Measurements from ENCODE around the gene AGPAT4.
"Not testable (repeated sequence)": the region's sequence is repeated elsewhere in the genome, so short reads cannot be mapped to it uniquely, and the experiment has no call there.

Gene AGPAT4

DNA sequence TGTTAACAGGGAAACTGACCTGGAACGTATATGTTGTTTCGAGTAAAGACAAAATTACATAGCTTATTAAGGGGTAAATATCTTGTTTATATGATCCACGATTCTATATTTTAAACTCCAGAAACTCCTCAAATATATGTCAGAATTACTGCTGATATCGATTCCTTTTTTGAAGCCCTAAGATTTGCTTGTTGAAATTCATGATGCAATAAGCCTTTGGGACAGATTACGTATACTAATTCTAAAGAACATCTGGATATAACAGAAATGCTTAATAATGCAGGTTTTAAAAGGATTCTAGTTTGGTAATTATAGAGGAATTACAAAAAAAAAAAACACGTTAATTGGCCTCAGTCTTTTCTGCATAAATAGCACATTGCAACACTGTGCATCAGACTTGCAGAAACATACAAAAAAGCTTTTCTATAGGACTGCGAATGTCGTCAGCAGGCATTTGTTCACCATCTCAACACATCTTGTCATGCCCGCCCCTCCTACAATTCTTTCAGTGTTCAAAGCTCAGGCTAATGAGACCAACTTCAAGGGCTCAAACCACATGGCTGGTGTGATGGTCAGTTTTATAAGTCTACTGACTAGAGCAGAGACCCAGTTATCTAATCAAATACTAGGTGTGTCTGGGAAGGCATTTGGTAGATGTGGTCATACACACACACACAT, 74.9 kb downstream of the AGPAT4 start:
- DNase-seq: no peak

DNA sequence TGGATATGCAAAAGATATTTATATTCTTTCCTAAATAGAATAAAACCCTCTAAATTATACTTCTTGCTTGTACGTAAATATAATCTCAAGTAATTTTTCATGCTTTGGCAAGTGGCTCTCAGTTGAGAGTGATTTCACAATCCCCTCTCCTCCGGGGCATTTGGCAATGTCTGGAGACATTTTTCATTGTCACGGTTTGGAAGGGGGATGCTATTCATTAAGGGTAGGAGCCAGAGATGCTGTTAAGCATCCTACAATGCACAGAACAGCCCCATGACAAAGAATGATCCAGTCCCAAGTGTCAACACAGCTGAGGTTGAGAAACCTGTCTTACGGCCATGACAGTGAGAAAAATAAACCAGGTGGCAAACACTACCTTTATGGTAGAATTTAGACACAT, 75.7 kb downstream of the AGPAT4 start:
- no peak for DNase-seq

- no peak for DNase-seq
Measured at GRCh38 chr6:161195386-161195785, 78.5 kb downstream of the AGPAT4 start.

GRCh38 chr6:161194374-161194773, 79.5 kb downstream of the AGPAT4 start:
- no peak for DNase-seq

DNA sequence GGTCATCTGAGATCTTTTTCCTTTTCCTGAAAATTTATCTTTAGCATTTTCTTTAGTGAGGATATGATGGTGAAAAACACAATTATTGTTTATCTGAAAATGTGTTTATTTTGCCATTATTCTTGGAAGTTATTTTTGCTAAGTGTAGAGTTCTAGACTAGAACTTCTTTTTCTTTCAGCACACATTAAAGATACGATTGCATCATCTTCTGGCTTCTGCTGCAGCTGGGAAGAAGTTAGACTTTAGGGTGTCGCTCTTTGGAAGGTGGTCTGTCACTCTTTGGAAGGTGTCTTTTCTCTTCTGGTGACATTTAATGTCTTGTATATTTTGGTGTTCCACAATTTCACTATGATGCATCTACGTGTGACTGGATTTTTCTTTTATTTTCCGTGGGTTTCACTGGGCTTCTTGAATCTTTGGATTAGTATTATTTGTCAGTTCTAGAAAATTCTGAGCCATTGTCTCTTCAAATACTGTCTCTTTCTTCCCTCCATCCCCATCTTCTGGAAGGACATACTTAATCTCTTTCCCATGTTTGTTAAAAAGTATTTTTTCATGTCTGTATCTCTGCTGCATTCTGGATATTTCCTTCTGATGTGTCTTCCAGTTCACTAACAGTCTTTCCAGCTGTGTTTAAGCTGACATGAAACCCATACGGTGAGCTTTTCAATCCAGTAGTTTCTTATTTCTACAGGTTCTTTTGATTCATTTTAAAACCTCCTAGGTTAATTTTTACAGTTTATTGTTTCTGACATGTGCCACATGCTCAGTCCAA, 81.0 kb downstream of the AGPAT4 start:
- no peak for DNase-seq

DNA sequence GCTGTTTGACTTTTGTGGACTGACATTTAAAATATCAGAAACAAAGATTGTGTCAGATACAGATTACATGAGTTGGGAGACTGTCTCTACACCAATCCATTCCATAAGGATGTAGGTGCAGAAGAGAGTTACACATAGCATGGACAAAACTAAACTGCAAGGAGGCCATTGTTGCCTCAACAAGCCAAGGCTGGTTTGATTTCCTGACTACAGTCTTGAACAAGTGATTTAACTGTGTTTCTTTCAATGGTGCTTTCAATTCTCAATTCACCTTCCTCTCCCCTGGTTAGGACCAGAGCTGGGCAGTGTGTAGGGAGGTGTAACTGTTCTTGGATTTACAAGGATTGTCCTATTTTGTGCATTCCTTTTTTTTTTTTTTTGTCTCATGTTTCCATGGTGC, 82.2 kb downstream of the AGPAT4 start:
- no peak for DNase-seq

DNA sequence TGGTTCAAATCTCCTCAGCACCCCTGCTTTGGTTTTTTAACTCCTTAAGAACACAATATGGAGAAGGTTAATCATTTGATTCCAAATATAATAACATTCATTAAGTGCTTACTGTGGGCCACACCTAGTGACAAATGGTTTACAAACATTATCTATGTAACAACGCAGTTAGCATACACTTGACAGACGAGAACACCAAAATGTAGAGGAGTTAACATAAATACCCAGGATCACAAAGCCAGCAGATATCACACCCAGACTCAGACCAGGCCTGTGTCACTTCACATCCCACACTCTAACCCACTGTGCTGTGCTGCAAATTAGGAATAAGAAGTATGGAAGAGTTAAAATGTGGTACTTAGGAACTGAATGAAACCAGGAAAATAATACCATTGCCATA, 82.9 kb downstream of the AGPAT4 start:
- DNase-seq: no peak

DNA sequence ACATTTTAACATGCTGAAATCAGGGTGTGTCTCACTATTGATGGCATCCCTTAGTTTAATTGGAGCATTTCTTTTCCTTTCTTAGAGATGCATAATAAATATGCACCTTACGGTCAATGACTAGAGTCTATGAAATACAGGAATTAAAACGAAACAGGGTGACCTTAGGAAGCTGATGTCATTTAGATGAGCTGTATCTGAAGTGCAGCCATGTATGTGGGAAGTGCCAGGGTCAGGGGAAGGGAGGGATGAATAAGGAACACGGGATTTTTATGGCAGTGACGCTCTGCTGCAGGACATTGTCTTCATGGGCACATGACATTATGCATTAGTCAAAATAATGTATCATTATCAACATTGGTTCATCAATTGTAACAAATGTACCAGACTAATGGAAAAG, 84.0 kb downstream of the AGPAT4 start:
- DNase-seq: no peak

DNA sequence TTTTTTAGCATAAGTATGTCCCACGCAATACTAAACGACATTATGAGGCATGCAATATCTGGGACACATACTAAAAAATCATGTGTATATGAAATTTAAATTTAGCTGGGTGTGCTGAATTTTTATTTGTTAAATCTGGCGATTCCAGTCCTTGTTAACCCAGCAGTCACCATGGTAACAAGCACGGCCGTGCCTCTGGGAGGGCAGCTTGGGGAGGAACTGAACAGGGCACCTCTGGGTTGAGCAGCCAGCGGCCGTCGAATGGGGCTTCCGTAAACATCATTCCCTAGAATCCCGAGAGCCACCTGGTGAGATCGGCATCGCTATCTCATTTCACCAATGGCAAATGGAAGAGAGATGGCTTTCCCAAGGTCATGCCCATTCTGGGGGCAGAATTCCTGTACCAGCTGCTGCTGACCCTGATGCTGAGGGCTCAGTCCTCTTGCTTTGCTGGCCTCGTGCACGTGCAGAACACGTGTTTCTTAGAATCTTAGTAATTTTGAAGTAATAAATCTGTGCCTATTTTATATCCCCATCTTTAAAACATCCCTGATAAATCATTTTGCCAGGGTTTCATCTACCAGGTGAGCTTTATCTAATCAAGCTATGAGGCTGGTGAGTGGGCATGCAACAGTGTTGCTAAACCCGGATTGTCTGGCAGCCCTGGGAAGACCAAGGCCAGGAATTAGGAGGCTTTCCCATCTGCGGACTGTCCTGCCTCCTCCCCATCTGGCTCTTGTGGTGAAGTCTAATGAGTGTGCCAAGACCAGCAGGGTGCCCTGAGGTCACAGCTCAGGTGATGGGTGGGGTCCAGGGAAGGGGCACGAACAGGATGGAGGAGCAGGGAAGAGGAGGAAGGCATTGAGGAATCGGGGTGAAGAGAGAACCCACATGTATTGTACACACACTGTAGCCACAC, 85.1 kb downstream of the AGPAT4 start:
- no peak for DNase-seq

GRCh38 chr6:161186173-161186769, 87.6 kb downstream of the AGPAT4 start:
- DNase-seq: no peak

GRCh38 chr6:161181121-161181520, 92.7 kb downstream of the AGPAT4 start:
- no peak for DNase-seq

- not testable (repeated sequence) for DNase-seq
Measured at GRCh38 chr6:161178155-161178554, 95.7 kb downstream of the AGPAT4 start.

GRCh38 chr6:161176428-161176827, 97.4 kb downstream of the AGPAT4 start:
- DNase-seq: not testable (repeated sequence)

- not testable (repeated sequence) for DNase-seq
Measured at GRCh38 chr6:161172769-161173168, 101.1 kb downstream of the AGPAT4 start.

DNA sequence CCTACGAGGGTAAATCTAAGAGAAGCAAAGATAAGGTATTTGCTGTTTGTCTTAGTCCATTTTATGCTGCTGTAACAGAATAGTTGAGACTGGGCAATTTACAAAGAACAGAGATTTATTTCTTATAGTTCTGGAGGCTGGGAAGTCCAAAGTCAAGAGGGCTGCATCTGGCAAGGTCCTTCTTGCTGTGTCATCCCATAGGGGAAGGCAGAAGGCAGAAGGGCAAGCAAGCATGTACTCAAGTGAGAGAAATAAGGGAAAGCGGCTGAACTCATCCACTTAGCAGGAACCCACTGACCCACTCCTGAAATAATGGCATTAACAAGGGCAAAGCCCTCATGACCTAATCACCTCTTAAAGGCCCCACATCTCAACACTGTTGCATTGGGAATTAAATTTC, 102.7 kb downstream of the AGPAT4 start:
- DNase-seq: no peak

- no peak for DNase-seq
Measured at GRCh38 chr6:161169696-161170095, 104.2 kb downstream of the AGPAT4 start.

DNA sequence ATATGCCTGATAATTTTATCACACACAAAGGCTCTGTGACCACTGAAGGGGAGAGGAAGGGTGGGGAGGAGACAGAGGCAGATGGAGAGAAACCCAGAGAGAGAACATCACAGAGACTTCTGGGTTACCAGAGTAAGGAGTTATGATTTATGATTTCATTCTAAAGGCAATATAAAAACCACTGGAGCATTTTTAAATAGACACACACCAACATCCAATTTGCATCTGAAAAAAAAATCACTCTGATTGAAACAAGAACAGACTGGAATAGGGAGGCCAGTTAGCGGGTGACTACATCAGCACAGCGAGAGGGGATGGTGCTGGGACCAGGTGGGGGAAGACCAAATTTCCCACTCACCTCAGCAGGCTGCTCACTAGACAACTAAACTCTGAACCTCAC, 104.8 kb downstream of the AGPAT4 start:
- no peak for DNase-seq

DNA sequence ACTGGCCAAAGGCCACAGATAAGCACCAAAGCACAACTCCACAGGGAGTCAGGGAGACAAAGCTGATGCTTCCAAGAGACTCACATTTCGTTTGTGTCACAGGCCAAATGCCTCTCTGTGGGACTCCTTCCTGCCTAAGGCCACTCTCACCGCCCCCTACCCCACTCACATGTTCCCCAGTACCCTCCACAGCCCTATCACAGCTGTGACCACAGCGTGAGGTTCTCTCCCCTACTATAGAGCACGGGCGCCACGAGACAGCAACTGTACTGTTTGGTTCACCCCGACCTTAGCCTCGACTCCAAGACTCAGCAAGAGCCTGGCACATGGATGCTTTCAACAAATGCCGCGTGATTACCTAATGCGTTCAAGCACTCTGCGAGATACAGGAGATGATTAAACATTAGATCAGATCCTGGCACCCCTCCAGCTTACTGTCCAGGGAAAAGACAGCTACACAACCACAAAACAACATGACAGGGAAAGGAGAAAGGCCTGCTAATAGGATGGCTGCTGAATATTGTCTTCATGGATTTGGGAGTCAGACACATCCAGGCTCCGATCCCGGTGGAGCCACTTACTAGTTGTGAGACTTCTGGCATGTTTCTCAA, 105.5 kb downstream of the AGPAT4 start:
- no peak for DNase-seq

DNA sequence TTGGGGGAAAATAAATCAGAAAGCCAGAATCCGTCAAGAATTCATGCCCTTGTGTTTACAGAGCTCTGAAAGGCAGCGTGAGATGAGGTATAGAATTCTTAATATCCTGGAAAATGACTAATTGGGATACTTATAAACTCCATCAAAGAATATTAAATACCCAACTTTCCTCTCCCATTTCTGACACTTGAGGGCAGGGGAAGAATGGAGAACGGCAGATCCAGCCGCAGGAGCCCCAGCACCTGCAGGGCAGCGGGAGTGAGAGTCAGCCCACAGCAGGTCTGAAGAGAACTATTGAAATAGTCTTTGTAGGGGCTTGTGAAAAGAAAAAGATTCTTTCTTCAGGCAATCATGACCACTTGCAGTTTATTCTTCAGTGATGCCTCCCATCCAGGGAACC, 107.2 kb downstream of the AGPAT4 start:
- no peak for DNase-seq

DNA sequence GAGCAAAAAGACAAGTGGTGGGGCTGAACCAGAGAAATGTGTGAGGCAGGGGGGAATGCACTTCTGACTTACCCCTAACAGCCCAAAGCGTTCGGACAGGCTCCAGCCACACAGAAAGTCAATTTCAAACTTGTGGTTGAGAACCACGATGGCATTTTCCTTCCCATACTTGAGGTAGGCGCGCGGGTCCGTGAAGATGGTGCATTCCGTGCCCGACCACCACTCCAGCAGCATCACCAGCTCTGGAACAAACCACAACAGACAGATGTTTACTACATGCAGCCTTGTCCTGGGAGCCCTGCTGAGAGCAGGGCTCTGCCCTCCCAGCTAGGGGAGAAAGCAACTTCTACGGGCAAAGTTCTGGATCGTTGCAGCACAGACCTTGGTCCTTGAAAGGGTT, 107.7 kb downstream of the AGPAT4 start:
- DNase-seq: no peak

DNA sequence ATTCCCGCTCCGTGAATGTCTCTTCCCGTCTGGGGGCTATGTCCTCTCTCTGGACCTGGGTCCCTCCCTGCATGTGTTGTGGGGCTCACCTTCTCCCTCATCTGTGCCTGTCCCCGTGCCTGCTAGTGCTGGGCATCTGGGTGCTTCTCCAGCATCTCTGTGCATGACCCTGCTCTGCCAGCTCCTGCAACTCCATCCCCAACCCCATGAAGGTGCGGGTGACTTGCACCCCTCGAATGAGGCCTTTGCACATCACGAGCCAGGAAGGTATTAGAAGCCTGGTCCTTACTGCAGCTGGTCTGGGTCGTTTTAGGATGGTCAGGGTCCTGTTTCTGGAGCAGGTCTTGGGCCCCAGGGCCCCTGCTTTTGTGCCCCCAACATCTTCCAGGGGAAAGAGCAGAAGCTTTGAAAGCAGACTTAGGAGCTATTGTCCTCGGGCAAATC, 109.7 kb downstream of the AGPAT4 start:
- no peak for DNase-seq

GRCh38 chr6:161163466-161164181, 110.2 kb downstream of the AGPAT4 start:
- no peak for DNase-seq

Measured in activated effector memory CD4-positive, alpha-beta T cell treated with anti-CD3 and anti-CD28 coated beads, Interleukin-2, amount 50 U/mL, for 16 hours (primary cell).